ENCODE results near the gene DDX20.
A peak's percentile ranks its signal among the peaks of the same experiment; 100 is the strongest.

Gene DDX20

DNA sequence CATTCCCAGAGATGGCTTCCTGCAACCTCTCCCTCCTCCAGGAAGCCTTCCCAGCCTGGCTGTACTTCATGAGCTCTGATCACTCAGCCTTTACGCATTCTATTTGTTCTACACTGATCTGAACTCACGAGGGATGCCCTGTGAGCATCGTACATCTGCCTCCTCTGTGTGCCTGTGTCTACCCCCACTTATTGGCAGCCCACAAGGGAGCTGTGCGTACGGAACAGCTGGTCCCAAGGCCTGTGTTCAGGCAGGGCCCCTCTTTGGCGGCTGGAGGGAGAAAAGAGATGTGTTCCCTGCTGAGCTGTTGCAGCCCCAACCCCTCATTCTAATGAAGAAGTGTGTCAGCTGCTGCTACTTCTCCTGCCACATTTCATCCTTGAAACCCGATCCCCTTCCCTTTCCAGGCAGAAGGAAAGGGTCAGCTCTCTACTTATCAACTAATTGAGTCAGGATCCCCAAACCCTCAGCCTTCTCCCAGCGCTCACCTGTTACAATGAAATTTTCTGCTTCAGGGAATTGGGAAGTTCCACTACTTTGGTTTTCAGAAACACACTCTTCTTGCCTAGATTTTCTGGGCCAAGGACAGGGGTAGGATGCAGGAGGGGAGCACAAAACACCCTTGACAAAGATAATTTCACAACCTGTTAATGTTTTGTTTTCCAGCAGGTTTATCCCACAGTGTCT is 19.7 kb upstream of the DDX20 start:
- TF ChIP-seq, protein P1, sequence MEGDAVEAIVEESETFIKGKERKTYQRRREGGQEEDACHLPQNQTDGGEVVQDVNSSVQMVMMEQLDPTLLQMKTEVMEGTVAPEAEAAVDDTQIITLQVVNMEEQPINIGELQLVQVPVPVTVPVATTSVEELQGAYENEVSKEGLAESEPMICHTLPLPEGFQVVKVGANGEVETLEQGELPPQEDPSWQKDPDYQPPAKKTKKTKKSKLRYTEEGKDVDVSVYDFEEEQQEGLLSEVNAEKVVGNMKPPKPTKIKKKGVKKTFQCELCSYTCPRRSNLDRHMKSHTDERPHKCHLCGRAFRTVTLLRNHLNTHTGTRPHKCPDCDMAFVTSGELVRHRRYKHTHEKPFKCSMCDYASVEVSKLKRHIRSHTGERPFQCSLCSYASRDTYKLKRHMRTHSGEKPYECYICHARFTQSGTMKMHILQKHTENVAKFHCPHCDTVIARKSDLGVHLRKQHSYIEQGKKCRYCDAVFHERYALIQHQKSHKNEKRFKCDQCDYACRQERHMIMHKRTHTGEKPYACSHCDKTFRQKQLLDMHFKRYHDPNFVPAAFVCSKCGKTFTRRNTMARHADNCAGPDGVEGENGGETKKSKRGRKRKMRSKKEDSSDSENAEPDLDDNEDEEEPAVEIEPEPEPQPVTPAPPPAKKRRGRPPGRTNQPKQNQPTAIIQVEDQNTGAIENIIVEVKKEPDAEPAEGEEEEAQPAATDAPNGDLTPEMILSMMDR (IDR thresholded peaks at IDR 0.05; ENCODE audit: low read depth, low read length), result no peak
- in situ Hi-C loops (cut with HindIII; ENCODE audit: low sequenced_read_pairs), result no loop called here
- H3K4me3 ChIP-seq (ENCODE audit: low read depth, low read length), result no peak overlapping the region
- no peak for DNase-seq (ENCODE audit: low read depth, low spot score)

DNA sequence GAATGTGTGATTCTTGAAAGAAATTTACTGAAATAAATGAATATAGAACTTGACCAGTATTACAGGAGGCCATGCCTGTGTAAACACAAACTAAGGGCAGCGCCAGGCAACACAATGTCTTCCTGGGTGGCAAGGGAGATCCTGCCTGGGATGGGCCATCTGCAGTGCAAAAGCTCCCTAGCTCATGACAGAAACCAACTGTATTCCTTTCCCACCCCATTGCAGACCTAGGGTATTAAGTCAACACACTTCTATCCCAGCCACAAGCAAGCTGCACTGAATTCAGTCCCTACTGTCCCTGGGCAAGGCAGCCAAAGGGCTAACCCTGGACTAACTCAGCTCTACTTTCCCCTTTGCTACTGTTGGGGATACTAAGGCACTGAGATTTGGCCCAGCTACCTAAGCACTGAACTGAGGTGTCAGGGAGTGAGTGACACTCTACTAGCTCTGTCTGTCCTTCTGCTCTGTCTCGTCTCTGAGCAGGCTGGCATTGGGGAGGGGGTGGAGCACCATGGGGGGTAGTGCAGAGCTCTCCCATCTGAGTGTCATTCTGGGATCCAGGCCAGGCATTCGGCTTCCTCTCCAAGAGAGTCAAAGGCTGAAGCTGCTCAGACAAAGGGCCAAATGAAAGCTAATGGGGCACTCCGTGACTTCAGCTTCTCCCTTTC is 19.0 kb upstream of the DDX20 start:
- TF ChIP-seq, protein P1 (IDR thresholded peaks at IDR 0.05; ENCODE audit: low read depth, low read length), result no peak
- in situ Hi-C loops (cut with HindIII; ENCODE audit: low sequenced_read_pairs), result no loop called here
- no peak for DNase-seq (ENCODE audit: low read depth, low spot score)
- no peak overlapping the region for H3K4me3 ChIP-seq (ENCODE audit: low read depth, low read length)

DNA sequence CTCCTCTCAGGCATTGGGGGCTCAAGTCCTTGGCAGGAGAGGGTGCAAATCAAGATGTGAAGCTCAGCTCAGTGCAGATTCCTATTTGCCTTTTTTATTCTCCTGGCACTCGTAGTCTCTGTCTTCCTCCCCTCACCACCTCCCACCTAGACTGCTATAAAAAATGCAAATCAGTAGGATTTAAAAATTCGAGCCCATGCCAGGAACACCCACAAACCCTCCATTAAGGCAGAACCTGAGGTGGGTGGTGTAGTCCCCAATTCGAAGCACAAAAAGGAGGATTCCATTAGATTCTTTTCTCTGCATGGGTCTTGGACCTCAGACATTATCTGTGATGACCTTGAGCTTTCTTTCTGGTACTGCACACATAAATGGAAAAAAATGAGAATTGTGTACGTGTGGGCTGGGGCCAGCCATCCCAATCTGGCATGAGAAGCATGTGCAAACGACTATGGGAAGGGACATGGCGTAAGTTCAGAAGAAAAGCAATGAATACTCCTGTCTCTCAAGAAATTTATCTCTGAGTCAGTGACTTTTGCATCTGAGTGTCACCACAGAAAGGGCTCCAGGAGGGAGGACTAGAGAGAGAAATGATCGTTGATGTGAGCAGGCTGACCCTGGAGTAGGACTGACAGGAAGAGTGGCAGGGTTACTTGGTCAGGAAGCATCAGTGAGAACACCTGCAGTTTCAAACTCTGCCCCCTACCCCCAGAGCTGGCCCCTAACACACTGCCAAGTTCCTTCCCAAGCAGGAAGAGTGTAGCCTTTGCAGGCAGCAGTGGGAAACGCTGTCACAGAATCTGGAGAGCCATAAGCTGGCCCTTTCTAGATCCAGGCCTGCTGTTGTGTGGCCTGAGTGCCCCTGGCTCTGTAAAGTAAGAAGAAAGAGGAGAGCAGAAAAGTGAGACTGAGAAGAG is 18.2 kb upstream of the DDX20 start:
- TF ChIP-seq, protein P1 (IDR thresholded peaks at IDR 0.05; ENCODE audit: low read depth, low read length), result no peak
- H3K4me3 ChIP-seq (ENCODE audit: low read depth, low read length), result no peak overlapping the region
- DNase-seq (ENCODE audit: low read depth, low spot score), result no peak
- in situ Hi-C loops (cut with HindIII; ENCODE audit: low sequenced_read_pairs), result no loop called here

DNA sequence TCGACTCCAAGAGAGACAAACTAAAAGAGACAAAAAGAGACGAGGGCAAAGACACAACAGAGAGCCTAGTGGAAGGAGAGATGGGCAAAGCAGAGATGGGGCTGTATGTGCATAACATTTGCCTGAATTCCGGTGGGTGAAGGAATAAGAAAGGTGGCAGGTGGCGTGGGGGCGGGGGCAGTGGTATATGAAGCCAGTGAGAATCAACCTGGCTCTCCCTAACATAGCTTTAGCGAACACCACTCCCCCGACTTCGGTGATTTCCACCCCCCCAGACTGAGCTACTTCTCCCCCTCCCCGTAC is 17.6 kb upstream of the DDX20 start:
- H3K4me3 ChIP-seq (ENCODE audit: low read depth, low read length), result peak overlapping the region; percentile 54
- TF ChIP-seq, protein P1 (IDR thresholded peaks at IDR 0.05; ENCODE audit: low read depth, low read length), result no peak
- in situ Hi-C loops (cut with HindIII; ENCODE audit: low sequenced_read_pairs), result no loop called here
- no peak for DNase-seq (ENCODE audit: low read depth, low spot score)

DNA sequence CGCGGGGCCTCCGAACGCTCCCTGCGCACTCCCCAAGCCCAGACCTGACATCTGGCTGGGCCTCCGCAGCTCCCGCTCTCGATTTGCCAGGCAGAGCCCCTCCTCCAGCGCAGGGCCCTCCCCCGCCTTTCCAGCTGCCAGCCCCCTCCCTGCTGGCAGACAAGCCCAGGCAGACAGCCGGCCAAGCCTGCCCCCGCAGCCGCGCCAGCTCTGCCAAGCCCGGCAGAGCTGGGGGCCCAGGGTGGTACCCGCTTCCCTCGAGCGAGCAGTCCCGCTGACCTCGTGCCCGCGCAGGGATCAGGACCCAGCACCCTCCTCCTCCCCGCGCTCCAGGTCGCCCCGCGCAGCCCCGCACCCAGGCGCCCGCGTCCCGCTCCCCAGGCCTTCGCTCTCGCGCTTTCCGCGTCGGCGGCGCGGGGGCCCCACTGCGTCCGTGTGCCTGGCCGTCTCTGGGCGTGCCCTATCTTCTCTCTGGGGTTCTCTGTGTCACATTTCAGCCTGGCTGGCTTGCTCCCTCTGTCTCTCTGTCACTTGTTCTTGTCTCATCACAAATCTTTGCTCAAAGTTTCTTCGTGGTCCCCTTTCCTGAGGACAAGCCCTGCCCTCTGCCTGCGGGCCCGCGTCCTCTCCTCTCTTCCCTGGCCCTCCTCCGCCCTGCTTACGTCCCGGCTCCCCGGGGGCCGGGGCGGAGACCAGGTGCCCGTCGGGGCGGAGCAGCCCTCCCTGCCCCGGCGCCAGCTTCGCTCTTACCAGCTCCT is 17.1 kb upstream of the DDX20 start:
- in situ Hi-C loops (cut with HindIII; ENCODE audit: low sequenced_read_pairs), result no loop called here
- H3K4me3 ChIP-seq (ENCODE audit: low read depth, low read length), result peak overlapping the region; percentile 54
- TF ChIP-seq, protein P1 (IDR thresholded peaks at IDR 0.05; ENCODE audit: low read depth, low read length), result no peak
- DNase-seq (ENCODE audit: low read depth, low spot score), result peak; percentile 69

Data from astrocyte of the spinal cord (primary cell).